Activated CD8-positive, alpha-beta memory T cell treated with anti-CD3 and anti-CD28 coated beads for 36 hours (primary cell): Measurements from ENCODE around the gene SPR. TPM values are rescaled to one million over a fixed set of nuclear protein-coding genes. Genes with fewer than 3 reads are reported as not detected.

Experiments
- CTCF ChIA-PET: fragments of 350-600 bp; sonication (Branson Sonifier 250); formaldehyde crosslinking; loops from one replicate; lab custom pipeline; 2021; ENCODE audit warnings: antibody characterized with exemption; lab: Charles Lee
- POLR2A ChIA-PET: fragments of 350-600 bp; sonication (Branson Sonifier 250); formaldehyde crosslinking; loops from one replicate; lab custom pipeline; 2021; ENCODE audit warnings: antibody characterized with exemption; lab: Charles Lee
- total RNA-seq, 2 experiments: library from RNA; stranded (reverse); gene quantifications; one replicate each; pipeline ENCODE4 v1.2.3, GENCODE V29; 2021

The SPR gene
- total RNA-seq, 2 experiments from 2014 or later, result 11.6 to 12.0 TPM

GRCh38 chr2:72938455-72938854 is 51.2 kb downstream of the SPR start:
- CTCF ChIA-PET, result interaction anchor here (0.9 kb wide), 1 partner anchor 46 kb away, joined by 3 read pairs; no protein-coding TSS in a partner anchor
- POLR2A ChIA-PET, result no interaction called here

DNA sequence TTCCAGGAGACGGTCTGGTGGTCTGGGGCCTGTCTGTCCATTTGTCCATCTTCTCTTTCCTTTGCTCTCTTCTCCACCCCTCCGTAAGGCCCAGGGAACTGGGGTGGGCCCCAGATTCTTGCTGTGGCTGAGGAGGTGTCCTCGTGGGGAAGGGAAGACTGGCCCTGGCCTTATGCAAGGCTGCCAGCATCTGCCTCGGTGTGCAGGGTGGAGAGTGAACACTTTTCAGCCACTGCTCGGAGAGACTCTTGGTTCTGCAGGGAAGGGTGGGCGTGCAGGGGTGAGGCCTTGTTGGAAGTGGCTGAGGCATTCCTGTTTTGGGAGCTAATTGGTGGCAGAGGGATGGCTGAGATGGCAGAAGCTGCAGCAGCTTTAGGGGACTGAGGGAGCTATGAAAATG is 53.2 kb downstream of the SPR start:
- ChIA-PET POLR2A (no interaction called here), CTCF (interaction anchor here (1.0 kb wide), 1 partner anchor 13 kb away, joined by 3 read pairs; no protein-coding TSS in a partner anchor)

- ChIA-PET CTCF (interaction anchor here (1.0 kb wide), 1 partner anchor 13 kb away, joined by 3 read pairs; no protein-coding TSS in a partner anchor), POLR2A (no interaction called here)
Measured at GRCh38 chr2:72940786-72941185, 53.6 kb downstream of the SPR start.

Other genes starting within 250 kb of the SPR start
- 1 to 10 TPM; 7.0 to 7.8 TPM for gene EXOC6B, start 61.4 kb upstream of the SPR start, total RNA-seq
- under 1 TPM in 1 of 2 experiments, not detected in 1; 0.25 TPM for gene EMX1, start 30.1 kb downstream of the SPR start, total RNA-seq
- gene SFXN5, start 184.3 kb downstream of the SPR start, total RNA-seq, result 10 to 100 TPM; 17.9 to 18.1 TPM
- gene RAB11FIP5, start 225.5 kb downstream of the SPR start, total RNA-seq, result 1 to 10 TPM; 4.8 to 6.0 TPM